GM21786 (cell line): ENCODE data around the gene TCEAL2.
"Not testable (repeated sequence)": the region's sequence is repeated elsewhere in the genome, so short reads cannot be mapped to it uniquely, and the experiment has no call there.

Experiments used
- ATAC-seq: cut with Tn5 transposase; IDR thresholded peaks from one replicate; pipeline ENCODE4 v1.9.1; 2021; ENCODE audit not compliant: unreplicated experiment

TCEAL2 gene

DNA sequence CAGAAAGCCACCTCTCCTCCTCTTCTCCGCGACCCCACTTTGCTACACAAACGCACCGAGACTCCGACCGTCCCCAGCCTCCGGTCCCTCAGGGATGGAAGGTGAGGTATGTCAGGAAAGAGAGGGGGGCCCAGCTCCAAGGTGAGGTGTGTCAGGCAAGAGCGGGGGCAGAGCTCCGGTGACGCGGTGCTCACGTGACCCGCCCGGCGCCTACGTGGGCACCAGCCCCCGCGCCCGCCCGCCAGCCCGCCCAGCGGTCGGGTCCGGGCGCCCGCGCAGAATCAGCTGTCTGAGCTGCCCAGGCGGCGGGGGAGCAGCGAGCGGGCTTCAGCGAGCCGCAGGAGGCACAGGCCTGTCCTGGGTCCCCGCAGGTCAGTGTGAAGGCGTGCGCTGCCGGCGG lies at the start of gene TCEAL2:
TCEAL2 (plus strand) TSS at position 244 of the 400 bp plus-strand sequence. CDS start 1,152 bp downstream, outside the sequence.
- ATAC-seq: not testable (repeated sequence)

DNA sequence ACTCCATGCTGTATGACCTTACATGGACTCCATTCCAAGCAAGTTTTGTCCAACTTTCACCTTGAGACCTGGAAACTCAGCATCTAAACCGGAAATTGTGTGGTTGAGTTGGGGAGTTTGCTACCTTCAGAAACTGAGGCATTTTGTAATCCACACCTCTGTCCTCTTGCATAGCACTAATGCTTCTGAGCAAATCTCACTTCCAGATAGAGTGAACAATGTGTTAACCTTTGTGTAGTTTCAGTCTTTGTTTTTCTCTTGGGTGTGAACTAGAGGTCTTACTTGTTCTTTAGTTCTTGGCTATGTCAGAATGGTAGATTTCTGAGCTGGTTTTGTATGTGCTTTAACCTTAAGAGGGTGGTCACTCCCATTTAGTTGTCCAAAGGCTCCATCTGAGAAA lies 48.1 kb upstream of the TCEAL2 start:
- ATAC-seq: no peak

DNA sequence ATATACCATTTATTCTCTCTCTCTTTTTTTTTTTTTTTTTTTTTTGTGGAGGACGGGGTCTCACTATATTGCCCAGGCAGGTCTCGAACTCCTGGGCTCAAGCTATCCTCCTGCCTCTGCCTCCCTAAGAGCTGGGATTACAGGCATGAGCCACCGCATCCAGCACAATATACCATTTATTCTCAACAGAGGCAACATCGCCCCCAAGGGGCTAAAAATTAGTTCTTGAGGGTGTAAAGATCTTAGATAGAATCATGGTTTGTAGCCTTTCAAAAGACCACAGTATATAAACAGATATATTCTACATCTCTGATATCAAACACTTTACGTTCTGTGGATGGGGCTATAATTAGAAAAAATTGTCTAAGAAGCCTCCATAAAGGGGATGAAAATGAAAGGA lies 39.8 kb upstream of the TCEAL2 start:
- no peak for ATAC-seq

DNA sequence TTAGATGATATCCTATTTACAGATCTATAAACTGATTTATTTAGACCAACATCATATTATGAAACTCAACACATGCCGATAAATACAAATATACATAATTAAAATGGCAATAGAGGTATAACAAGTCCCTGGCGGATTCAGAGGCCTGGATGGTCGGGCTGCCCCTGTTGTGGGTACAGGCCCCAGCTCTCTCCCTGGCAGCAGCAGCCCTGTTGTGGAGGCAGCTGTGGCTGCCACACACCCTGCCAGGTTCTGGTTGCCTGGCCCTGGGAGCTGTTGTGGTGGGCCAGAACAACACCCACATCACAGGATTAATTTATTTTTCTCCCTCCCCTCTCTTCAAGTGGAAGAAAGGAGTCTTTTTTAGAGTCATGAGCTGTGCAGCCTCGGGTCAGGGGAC lies 12.1 kb upstream of the TCEAL2 start:
- ATAC-seq: no peak

DNA sequence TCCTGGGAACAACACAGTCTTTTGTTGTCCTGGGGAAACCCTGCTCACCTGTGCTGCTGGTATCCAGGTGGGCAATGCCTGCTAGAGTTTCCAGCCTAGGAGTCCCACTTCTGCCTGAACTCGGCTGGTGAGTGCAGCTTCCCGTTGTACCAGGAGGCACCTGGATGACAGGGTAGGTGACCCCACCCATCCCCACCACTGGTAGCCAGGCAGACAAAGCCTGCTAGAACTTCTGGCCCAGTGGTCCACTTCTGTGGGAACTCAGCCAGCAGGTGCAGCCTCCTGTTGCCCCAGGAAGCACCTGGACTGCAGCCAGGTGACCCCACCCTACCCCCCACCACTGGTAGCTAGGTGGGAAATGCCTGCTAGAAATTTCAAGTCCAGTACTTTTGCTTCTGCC lies 9.7 kb upstream of the TCEAL2 start:
- no peak for ATAC-seq

DNA sequence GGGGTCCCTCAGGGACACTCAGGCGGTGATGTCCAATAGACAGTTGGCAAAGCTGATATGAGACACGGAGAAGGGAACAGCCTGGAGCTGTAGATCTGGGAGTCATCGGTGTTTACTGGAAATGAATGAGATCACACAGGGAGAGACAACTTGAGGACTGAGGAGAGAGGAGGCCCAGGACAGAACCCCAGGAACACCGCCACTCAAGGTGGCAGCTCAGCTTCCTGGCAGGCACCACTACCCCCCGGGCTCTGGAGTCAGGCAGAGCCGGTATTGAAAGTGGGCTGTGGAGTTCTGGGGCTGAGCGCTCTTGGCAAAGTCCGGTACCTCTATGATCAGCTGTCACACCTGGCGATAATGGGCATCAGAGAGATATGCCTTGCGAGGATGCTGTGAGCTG lies 465 bp upstream of the TCEAL2 start:
- ATAC-seq: not testable (repeated sequence)

DNA sequence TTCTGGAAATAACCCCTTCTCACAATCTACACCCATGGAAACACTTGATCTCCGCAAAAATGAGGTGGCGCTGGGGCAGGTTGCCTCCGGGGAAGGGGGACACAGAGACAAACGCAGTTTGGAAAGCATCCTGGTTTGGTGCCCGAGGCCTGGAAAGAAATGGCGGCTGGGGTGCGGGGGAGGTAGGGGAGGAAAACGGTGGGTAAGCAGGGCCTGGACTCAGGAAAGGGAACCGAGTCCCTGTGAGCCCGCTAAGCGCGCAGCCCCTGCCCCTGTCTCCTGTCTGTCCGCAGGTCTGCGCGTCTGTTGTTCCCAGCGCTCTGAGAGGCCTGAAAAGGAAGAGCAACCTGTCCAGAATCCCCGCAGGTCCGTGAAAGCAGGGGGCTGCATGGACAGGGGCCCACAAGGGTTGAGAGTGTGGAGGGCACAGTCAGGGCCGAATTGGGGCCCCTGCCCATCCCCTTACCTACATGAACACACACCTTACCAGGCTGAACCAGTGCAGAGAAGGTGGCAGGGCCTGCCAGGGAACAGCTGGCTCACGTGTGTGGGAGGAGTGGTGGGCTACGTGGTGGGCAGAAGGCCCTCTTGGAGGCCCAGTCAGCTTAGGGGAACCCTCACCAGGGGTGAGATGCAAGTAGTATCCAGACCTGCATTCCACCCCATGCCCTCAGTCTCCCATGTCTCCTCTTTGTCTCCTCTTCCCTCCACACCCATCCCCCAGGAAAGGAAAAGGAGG lies 770 bp downstream of the TCEAL2 start:
- not testable (repeated sequence) for ATAC-seq

DNA sequence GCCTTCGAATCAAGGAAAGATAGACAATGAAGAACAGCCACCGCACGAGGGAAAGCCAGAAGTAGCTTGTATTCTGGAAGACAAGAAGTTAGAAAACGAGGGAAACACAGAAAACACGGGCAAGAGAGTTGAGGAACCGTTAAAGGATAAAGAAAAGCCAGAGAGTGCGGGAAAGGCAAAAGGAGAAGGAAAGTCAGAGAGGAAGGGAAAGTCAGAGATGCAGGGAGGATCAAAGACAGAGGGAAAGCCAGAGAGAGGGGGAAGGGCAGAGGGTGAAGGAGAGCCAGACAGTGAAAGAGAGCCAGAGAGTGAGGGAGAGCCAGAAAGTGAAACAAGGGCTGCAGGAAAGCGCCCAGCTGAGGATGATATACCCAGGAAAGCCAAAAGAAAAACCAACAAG lies 1.4 kb downstream of the TCEAL2 start:
- ATAC-seq: no peak

DNA sequence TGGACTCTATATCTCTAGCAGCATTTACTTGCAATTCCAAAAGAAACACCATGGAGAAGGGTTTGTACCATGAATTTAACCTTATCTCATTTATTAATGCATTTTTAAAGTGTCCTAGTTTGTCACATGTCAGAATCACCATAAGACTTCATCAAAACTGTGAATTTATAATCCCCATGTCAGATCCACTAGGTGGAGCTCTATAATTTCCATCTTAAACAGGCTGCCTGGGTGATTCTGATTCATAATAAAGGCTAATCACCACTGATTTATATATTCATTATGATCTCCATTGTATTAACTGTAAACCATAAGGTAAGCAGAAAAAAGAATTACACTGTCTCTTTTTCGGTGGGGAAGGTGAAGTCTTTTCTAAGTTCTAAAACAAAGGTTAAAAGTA lies 4.0 kb downstream of the TCEAL2 start:
- no peak for ATAC-seq

DNA sequence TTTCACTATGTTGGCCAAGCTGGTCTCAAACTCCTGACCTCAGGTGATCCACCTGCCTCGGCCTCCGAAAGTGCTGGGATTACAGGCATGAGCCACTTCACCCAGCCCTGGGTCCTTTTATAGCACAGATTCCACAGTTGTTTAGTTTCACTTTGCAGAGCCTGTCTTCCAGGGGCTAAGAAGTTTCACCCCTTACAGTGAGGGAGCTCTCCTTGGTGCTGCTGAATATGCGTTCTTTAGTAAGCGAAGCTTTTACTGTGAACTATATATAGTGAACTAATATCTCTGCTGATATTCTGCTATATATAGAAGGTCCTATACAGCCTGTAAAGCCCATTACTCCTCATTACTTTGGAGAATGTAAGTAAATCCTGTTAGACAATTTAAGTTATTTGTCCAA lies 12.6 kb downstream of the TCEAL2 start:
- no peak for ATAC-seq

DNA sequence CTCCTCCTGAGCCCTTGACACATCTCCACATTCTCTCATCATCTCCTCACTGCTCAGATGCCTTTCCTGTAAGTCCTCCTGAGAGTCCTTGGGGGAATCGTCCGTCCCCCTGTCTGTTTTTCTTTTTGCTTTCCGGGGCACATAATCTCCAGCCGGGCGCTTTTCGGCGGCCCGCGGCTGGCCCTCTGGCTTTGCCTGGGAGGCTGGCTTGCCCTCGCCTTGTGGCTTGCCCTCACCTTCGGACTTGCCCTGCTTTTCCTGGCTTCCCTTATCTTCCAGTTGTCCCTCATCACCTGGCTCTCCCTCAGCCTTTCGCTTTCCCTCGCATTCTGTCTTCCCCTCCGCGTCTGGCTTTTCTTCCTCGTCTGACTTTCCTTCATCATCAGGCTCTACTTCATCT lies 15.4 kb downstream of the TCEAL2 start:
- ATAC-seq: not testable (repeated sequence)

DNA sequence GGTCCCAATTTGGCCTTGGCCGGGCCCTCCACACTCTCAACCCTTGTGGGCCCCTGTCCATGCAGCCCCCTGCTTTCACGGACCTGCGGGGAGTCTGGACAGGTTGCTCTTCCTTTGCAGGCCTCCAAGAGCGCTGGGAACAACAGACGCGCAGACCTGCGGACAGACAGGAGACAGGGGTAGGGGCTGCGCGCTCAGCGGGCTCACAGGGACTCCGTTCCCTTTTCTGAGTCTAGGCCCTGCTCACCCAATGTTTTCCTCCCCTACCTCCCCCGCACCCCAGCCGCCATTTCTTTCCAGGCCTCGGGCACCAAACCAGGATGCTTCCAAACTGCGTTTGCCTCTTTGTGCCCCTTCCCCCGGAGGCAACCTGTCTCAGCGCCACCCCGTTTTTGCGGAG lies 16.2 kb downstream of the TCEAL2 start:
- not testable (repeated sequence) for ATAC-seq

DNA sequence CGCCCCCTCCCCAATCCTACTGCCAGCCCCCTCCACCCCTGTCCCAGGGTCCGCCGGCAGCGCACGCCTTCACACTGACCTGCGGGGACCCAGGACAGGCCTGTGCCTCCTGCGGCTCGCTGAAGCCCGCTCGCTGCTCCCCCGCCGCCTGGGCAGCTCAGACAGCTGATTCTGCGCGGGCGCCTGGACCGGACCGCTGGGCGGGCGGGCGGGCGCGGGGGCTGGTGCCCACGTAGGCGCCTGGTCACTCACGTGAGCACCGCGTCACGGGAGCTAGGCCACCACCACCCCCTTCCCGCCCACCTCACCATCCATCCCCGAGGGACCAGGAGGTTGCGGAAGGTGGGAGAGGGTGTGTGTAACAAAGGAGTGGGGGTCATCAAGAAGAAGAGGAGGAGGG lies 16.8 kb downstream of the TCEAL2 start, which contains the start of gene TCEAL6:
TCEAL6 (minus strand) TSS at position 208 of the 400 bp plus-strand sequence.
- not testable (repeated sequence) for ATAC-seq

DNA sequence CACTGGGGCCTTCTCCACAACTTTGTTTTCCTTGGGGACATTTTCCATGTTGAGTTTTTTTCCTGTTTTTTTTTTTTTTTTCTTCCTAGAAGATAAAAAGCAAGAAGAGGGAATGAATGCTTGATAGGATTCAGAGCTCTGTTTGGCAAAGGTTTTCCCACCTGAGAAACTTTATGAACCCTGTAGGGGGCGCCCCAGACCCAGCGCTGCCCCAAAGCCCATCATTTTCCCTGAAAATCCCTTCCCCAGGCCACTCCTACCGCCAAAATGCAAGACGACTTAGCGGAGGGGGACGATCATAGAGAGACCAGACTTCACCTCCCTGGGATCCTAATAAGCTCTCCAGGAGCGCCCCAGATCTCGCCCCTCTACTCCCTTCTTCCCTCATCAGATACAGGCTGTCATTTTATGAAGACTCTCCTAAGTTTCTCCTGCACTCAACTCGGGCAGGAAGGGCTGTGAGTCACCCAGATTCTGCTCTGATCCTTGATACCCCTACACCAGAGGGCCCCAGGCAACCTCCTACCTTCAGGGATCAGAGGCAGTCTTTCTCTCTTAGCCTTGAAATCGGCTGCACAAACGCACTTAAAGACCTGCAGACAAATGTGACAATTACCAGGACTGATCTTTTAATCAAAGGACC lies 28.9 kb downstream of the TCEAL2 start:
- ATAC-seq: peak; percentile 6

DNA sequence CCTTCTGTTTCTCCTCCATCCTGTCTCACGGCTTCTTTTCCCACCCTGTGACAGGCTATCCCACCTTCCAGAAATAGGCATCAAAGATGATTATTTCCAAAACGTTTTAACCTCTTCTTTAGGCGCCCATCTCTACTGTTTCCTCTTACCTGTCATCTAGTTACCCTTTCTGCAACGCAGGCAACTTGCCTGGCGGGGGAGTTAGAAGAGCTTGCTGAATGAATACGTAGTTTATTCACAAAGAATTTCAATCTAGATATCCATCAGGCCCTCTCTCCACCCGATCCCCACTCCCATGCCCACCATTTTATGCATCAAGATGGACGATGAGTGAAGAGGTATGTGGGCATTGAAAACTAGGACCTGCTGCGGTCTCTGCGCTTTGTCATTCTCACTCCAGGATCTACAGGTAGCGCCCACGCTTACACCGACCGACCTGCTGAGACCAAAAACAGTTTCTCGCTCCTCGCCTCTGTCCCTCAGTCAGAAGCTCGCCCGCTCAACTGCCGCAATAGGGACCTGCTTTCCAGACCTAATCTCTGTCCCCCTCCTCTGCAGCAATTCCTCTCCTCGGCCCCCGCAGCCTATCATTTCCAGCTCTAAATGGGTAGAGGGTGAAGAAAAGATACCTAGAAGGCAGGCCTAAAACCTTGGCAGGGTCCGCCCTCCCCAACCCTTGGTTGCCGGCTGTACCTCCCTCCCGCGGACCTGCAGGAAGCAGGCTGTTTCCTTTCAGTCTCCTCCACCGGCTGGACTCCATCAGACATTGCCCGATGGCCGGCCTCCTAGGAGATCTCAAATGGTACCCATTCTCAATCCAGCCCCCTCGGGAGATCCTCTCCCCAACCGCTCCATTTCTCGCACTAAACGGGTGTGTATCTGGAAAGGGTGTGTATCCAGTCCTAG lies 29.7 kb downstream of the TCEAL2 start:
- peak; percentile 23 for ATAC-seq

DNA sequence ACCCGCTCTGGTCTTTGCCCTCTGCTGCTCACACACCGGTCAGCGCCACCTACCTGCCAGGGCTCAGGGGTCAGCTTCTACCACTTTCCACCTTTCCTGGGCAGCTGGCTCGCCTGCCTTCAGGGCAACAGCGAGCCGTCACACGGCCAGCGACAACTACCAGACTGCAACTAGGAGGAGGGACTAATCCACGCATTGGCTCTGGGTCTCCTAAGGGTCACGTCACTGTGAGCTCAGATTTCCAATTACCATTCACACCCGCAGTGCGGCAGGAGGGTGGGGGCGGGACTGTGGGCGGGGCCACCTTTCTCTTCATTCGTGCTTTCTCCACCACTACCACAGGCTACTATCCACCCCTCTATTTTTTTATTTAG lies 30.3 kb downstream of the TCEAL2 start, which contains the start of gene BEX5:
BEX5 (minus strand) TSS at position 172 of the 374 bp plus-strand sequence. CDS start 1,712 bp downstream, outside the sequence.
- peak; percentile 93 for ATAC-seq
